GM21381 (cell line): ENCODE data around the gene STK32B.
"Not testable (repeated sequence)": the region's sequence is repeated elsewhere in the genome, so short reads cannot be mapped to it uniquely, and the experiment has no call there.

Experiments used
- ATAC-seq: cut with Tn5 transposase; IDR thresholded peaks from one replicate; pipeline ENCODE4 v1.9.1; 2021; ENCODE audit warnings: mild to moderate bottlenecking, moderate library complexity; ENCODE audit not compliant: unreplicated experiment

STK32B gene

DNA sequence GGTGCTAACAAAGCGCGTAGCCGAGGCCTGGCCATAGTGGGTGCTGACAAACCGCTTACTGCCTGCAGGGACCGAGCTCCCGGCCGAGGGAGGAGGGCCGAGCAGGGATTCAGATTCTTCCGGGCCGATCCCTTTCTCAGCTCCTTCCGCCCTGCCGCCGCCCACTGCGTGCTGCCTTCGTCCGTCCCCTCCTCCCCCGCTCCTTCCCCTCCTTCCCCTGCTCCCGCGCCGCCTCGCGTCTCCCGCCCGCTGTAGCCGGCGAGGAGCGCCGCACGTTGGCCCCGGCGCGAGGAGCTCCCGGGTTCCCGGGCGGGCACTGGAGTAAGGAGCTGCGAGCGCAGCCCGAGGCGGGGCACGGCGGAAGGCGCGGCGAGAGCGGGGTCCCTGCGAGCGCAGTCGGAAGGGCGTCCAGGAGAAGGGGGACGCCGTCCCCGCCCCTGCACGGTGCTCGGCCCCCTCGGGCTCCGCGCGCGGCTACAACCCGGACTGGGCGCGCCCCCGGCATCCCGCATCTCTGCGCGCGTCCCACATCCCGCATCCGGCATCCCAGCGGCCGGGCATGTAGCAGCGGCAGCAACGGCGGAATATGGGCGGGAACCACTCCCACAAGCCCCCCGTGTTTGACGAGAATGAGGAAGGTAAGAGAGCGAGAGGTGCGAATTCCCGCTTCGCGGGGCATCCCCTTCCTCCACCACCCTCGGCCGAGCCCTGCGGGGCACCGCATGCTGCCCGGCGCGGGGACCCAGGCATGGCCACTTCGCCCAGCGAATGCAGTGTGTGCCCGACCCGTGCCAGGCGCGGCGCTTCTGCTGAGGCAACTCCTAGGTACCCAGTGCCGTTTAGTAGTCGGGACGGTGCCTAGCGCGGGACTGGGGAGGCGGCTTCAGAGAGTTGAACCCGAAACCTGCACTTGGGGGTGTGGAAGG, at the start of gene STK32B:
STK32B (plus strand) TSS at position 203 of the 926 bp plus-strand sequence.
- no peak for ATAC-seq

DNA sequence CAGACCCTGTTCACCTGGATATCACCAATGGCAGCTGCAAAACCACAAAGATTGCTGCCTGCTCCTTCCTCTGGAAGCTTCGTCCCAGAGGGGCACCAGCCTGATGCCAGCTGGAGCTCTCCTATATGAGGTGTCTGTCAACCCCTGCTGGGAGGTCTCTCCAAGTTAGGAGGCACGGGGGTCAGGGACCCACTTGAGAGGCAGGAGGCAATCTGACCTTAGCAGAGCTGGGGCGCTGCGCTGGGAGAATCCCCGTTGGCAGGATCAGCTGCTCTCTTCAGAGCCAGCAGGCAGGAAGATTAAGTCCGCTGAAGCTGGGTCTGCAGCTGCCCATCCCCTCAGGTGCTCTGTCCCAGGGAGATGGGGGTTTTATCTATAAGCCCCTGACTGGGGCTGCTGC, 49.6 kb upstream of the STK32B start:
- ATAC-seq, result not testable (repeated sequence)

GRCh38 chr4:5003372-5003857, 47.9 kb upstream of the STK32B start:
- ATAC-seq, result no peak

DNA sequence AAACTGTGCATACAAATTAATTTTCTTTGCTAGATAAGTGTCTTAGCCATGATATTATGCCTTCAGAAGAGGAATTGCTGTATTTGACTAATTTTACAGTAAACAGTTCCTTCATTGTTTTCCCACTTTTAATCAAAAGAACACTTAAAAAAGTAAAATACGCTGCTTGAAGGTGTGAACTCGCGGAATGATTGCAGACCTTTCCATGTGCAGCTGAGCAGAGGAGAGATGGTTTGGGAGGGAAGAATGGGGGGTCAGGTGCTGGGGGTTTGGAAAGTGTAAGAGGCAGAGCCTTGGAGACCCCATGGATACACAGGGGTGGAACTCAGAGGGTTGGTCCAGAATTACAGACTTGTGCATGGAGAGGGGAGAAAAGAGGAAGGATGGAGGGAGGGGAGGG, 47.4 kb upstream of the STK32B start:
- ATAC-seq, result no peak

- ATAC-seq, result no peak
Observed at GRCh38 chr4:5004496-5004895, 46.8 kb upstream of the STK32B start.

GRCh38 chr4:5006932-5007331, 44.3 kb upstream of the STK32B start:
- ATAC-seq, result not testable (repeated sequence)

- ATAC-seq, result no peak
Observed at GRCh38 chr4:5009796-5010195, 41.5 kb upstream of the STK32B start.

DNA sequence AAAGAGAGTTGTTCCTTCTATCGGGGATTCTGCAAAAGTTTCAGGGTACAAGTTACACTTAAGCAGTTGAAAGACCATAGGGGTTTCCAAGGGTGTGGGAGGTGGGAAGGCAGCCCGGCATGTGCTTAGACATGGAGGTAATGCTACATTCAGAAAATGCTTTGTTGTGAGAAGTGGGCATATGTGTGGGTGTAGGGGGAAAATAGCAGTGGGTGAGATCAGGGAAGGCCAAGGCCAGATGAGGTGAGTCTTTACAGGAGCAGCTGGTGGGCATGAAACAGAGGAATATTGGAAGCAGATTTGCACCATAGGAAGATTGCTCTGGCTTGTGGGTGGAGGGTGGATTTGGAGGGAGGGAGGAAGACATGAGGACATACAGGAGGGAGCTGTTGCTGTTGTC, 40.3 kb upstream of the STK32B start:
- no peak for ATAC-seq

- ATAC-seq, result no peak
Observed at GRCh38 chr4:5012244-5012898, 38.9 kb upstream of the STK32B start.

DNA sequence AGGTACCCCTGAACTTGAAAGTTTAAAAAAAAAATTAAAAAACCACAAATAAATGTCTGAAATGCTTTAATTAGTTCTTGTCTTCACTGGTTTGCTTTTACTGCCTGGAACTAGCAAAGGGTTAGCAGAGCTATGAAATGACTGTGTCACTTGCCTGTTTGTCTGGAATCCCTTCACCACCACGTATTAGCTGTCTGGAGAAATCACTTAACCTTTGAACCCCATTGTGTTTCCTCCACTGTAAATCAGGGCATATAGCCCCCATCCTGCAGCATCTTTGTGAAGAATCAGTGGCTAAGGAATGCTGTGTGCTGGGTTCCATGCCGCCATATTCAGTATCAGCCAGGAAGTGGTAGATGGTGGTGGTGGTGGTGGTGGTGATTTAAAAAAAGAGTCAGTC, 38.3 kb upstream of the STK32B start:
- ATAC-seq, result no peak

GRCh38 chr4:5014007-5014682, 37.1 kb upstream of the STK32B start:
- no peak for ATAC-seq

DNA sequence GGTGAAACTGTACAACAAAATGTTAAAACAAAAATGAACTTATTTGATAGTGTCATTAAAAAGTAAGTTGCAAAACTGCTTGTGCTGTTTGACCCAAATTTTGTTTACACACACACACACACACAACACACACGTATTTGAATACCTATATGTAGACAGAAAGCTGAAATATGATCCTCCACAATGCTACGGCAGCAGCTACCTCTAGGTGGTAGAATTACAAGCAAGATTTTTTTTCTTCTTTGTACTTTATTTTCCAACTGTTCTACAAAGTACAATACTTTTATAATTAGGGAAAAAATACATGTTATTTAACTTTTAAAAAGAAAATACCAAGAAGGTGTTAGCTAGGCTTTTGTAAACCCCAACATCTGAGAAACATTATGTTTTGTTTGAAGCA, 33.2 kb upstream of the STK32B start:
- no peak for ATAC-seq

- no peak for ATAC-seq
Observed at GRCh38 chr4:5018603-5019002, 32.7 kb upstream of the STK32B start.

DNA sequence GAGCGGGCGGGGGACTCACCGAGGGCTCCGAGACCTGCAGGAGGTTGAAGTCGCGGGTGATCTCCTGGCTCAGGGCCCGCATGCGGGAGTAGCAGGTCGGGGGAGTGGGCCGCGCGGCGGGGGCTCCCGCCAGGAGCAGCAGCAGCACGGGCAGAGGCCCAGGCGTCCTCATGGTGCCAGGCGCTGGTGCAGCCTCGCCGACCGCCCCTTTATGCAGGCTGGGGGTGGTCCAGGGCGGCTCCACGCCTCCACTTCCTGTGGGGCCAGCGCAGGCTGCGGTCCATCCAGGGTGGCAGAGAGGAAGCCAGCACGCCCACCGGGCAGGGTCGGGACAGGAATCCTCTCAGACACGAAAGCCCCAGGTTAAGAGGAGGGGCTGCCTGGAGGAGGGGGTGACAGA, 32.0 kb upstream of the STK32B start, which contains the start of gene CYTL1:
CYTL1 (minus strand) TSS at position 185 of the 400 bp plus-strand sequence; CDS start at position 172, 13 bp downstream.
- no peak for ATAC-seq

GRCh38 chr4:5019796-5020195, 31.5 kb upstream of the STK32B start:
- no peak for ATAC-seq

DNA sequence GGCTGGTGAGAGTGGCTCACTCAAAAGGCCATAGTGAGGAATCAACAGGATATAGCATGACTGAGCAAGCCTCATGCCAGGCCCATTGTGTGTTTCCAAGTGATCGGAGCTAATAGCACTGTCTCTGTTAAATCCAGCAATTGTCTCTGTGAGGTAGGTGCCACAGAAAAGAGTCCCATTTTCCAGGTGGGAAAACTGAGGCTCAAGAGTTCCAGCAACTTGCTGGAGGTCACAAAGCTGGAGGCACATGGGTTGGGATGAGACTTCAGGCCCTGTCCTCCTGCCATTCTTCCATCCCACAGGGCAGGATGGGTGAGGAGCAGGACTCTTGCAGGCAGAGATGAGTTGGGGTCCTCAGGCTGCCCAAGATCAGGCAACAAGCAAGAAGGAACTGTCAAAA, 30.9 kb upstream of the STK32B start:
- ATAC-seq, result no peak

DNA sequence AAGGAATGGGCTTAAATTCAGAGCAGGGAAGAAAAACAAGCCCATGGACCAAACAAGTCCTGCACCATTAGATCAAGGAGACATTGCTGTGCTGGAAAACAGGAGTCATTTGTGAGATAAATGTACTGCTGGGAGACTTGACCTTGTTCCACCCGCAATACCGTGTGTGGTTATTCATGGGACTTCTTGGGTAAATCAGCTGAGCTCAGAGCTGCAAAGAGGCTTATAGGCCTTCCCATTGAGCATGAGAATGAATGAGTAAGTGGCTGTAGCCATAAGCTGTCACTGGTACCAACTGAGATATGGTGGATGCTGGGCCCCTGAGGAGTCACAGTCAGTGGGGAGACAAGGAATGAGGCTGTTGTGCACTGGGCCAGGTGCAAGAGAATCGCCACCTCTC, 29.7 kb upstream of the STK32B start:
- no peak for ATAC-seq

GRCh38 chr4:5024673-5025072, 26.6 kb upstream of the STK32B start:
- no peak for ATAC-seq

- no peak for ATAC-seq
Observed at GRCh38 chr4:5026371-5026770, 24.9 kb upstream of the STK32B start.

GRCh38 chr4:5027346-5027745, 23.9 kb upstream of the STK32B start:
- ATAC-seq, result no peak

DNA sequence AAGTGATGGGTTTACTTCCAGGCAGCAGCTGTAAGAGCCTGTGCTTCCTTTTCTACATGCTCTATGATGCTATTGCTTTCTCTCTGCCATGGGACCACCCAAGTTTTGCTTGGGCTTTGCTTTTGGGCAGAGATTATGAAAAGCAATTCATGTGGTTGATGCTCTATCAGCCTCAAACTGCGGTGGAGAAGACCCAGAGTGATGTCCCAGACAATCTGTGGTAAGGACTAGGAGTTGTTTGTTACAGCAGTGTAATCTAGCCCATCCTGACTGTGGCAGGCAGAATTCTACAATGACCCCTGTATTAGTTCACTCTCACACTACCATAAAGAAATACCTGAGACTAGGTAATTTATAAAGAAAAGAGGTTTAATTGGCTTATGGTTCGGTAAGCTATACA, 22.8 kb upstream of the STK32B start:
- no peak for ATAC-seq
